Gastrocnemius medialis (tissue), 4 donors: ENCODE data around the gene VAMP3.

Experiments used
- POLR2A ChIP-seq, 2 donors: fragments of 450-650 bp; IDR thresholded peaks; one replicate each; pipeline ENCODE4 v1.6.1; 2017; ENCODE audit warnings: antibody characterized with exemption in 2 of 2, mild to moderate bottlenecking in 2 of 2, moderate library complexity in 2 of 2
- TF ChIP-seq, protein P1 (sequence below), 5 experiments: fragments of 450-650 bp in 3 of 5; fragments of 200-600 bp in 2 of 5; sonication (generic) in 2 of 5; IDR thresholded peaks in 4 of 5; conservative IDR thresholded peaks in 1 of 5; 1 replicate in 4 of 5; 2 replicates in 1 of 5; pipeline ENCODE4 v1.5.1; 2016 to 2019; ENCODE audit warnings: antibody characterized with exemption in 5 of 5, mild to moderate bottlenecking in 3 of 5, moderate library complexity in 3 of 5

DNA sequence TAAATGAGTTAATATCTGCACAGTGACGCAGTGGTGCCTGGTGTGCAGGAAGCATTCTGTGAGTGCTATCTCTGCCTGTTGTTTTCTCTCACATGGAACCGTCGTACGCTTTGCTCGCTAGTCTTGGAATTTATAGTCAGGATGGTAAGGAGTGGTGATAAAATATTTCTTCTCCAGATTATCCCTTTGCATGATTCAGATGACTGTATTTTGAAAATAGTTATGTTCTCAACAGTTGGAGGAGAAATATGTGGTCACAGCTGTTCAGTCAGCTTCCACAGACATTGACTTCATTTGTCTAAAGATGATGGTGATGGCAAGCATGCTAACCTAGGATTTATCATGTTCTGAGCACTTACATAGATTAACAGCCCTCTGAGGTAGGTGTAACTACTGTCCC, 41.3 kb upstream of the VAMP3 start:
- TF ChIP-seq, protein P1, sequence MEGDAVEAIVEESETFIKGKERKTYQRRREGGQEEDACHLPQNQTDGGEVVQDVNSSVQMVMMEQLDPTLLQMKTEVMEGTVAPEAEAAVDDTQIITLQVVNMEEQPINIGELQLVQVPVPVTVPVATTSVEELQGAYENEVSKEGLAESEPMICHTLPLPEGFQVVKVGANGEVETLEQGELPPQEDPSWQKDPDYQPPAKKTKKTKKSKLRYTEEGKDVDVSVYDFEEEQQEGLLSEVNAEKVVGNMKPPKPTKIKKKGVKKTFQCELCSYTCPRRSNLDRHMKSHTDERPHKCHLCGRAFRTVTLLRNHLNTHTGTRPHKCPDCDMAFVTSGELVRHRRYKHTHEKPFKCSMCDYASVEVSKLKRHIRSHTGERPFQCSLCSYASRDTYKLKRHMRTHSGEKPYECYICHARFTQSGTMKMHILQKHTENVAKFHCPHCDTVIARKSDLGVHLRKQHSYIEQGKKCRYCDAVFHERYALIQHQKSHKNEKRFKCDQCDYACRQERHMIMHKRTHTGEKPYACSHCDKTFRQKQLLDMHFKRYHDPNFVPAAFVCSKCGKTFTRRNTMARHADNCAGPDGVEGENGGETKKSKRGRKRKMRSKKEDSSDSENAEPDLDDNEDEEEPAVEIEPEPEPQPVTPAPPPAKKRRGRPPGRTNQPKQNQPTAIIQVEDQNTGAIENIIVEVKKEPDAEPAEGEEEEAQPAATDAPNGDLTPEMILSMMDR (IDR thresholded peaks at IDR 0.05 in 4 of 5, conservative IDR thresholded peaks at IDR 0.05 in 1 of 5), result no peak
- no peak for TF ChIP-seq POLR2A (IDR thresholded peaks at IDR 0.05)
